Occipital lobe (tissue), 2 donors: Measurements from ENCODE around the gene RAB4A. TPM values are rescaled to one million over a fixed set of nuclear protein-coding genes. Genes with fewer than 3 reads are reported as not detected.

Experiments used
- DNase-seq: peaks from one replicate; lab custom pipeline; 2025; lab: John Stamatoyannopoulos, UW
- total RNA-seq: library from RNA; depleted of rRNA; stranded (reverse); fragments of >200 nt; gene quantifications from one replicate; pipeline ENCODE4 v1.2.3, GENCODE V29; 2014

Gene RAB4A
- total RNA-seq, 1 donor from 2014 or later: 46.5 TPM

- DNase-seq: no peak
These were observed 63.8 kb downstream of the RAB4A start for GRCh38 chr1:229334716-229335115.

GRCh38 chr1:229336345-229336744 is 65.4 kb downstream of the RAB4A start:
- no peak for DNase-seq

DNA sequence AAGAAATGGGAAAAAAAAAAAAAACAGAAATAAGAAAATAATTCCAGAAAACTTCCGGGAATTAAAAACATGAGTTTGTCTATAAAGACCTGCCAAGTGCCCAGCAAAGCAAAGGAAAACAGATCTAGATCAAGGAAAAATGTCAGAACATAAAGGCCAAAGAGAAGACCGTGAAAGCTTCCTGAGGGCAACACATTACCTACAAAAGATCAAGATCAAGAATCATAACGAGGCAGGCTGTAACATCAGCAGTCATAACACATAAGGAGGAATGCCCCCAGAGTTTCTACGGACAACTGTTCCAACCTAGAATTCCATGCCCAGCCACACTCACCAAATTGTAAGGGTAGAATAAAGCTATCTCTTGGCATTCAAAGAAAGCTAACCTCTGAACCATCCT is 68.2 kb downstream of the RAB4A start:
- no peak for DNase-seq

DNA sequence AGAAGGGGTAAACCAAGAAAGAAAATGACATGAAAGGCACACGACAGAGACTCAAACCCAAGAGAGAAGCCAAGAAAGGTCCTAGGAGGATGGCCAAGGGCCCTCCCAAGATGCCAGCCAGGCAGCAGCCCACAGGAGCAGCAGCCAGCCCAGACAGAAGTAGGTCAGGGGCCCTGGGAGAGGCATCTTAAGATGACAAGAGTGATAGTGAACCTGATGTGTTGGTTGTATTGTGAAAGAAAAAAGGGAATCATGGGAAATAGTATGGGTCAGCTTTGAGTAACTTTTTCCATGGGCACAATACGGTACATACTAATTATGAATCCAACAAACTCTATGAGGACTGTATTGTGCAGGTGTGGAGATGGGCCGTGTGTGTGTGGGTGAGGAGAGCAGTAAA is 68.6 kb downstream of the RAB4A start:
- DNase-seq: no peak

DNA sequence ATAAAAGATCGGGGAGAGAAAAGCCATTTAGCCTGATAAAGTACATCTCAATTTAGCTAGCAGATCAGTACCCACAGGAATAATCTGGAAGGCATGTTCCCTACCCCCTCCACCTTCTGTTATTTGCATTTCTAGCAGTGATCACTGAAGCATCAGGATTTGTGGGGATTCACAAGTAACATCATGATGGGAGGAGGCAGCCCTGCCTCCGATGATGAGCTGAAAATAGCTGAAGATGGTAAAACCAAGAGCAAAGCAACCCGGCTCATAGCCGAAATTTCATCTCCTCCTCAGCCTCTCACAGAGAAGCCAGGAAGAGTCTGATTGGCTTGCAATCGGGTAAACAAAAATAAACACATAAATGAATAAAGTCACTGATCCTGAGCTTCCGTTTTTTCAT is 69.6 kb downstream of the RAB4A start:
- peak; percentile 28 for DNase-seq

DNA sequence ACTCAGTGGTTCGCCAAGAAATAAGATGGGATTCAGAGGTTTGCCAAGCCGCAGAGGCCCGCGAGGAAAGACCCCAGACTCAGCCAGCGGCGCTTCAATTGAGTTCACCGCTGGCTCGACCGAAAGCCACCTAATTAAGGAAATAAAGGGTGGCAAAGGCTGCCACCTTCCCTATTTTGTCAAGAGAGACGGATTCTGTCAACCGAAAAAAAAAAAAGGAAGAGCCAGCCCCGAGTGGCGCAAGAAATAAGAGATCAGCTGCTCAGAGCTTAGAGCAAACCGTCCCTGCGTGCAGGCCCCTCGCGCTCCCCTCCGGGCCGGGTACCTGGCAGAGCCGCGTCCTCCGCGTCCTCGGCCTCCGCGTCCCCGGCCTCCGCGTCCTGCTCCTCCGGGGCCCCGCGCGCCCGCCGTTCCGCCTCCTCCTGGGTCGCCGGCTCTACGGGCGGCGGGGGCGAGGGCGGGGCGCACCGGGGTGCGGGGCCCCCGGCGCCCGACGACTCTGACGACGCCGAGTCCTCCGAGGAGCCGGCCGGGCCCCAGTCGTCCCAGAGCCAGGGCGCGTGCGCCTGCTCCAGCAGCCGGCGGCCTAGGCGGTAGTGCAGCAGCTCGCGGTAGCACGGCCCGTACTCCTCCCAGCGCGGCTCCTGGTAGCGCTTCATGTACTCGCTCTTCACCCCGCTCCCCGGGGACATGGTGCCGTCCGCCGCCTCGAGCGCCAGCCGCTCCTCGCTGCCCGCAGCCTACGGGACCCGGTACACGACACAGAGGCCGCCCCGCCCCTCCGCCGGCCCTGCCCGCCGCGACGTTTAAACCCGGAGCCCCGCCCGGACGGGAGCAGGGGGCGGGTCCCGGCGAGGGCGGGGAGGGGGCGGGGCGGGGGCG is 71.1 kb downstream of the RAB4A start:
- peak; percentile 83 for DNase-seq

DNA sequence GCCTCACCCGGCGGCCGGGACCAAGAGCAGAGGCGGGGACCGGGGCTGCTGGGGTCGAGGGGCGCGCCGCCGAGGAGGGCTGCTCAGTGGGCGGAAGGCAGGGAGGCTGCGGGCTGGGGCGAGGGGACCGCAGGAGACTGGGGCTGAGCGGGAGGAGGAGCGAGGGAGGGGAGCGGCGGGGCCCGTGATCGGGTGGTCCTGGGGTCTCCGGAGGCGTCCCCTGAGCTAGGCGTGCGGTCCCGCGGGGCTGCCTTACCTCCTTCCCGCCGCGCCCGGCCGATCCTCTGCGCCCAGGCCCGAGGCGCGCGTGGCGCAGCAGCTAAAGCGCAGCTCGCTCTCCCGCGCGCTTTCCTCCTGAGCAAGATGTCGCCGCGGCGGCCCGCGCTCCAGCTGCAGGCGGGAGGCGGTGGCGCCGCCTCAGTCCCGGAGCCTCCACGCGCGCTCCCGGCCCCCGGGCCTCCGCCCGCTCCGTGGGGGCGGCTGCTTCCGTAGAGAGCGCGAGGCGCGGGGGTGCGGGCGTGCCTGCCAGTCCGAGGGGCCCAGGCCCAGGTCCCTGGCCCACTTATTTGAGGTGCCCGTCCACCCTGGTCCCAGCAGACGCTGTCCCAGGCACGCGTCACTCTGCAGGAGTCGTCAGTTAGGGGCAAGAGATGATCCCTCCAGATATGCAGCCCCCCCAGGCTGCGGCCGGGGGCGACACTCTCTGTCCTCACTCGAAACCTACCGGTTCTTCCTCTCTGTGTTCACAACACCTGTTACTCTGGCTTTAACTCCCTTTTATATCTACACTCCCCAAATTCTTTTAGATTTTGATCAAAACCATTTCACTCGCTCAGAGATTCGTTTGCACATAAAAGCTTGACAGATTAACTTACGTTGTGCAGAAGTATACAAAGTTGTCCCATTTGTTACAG is 72.0 kb downstream of the RAB4A start, which contains the start of gene CCSAP:
TSS of gene CCSAP (minus strand) at position 392 of the 914 bp plus-strand sequence. CDS start 582 bp downstream, outside the sequence.
- DNase-seq: peak; percentile 74

DNA sequence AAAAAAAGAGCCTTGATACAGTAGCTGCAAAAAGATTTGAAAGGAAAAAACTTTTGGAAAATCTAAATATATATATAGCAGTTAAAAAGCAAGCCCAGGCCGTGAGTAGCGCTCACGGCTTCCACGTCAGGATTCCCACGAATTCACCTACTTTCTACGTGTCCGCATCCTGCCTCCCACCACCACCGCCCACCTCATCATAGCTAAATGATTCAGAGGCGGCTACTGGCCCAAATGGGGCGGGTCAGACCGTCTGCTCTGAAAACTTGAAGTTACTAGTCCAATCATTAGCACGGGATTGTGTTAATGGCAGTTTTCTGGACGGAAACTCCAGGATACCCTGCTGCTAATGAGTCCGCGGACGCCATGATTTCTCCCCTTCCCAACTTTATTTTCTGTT is 73.2 kb downstream of the RAB4A start:
- no peak for DNase-seq

- DNase-seq: no peak
These were observed 74.2 kb downstream of the RAB4A start for GRCh38 chr1:229344937-229345684.

- no peak for DNase-seq
These were observed 76.6 kb downstream of the RAB4A start for GRCh38 chr1:229347528-229347927.

DNA sequence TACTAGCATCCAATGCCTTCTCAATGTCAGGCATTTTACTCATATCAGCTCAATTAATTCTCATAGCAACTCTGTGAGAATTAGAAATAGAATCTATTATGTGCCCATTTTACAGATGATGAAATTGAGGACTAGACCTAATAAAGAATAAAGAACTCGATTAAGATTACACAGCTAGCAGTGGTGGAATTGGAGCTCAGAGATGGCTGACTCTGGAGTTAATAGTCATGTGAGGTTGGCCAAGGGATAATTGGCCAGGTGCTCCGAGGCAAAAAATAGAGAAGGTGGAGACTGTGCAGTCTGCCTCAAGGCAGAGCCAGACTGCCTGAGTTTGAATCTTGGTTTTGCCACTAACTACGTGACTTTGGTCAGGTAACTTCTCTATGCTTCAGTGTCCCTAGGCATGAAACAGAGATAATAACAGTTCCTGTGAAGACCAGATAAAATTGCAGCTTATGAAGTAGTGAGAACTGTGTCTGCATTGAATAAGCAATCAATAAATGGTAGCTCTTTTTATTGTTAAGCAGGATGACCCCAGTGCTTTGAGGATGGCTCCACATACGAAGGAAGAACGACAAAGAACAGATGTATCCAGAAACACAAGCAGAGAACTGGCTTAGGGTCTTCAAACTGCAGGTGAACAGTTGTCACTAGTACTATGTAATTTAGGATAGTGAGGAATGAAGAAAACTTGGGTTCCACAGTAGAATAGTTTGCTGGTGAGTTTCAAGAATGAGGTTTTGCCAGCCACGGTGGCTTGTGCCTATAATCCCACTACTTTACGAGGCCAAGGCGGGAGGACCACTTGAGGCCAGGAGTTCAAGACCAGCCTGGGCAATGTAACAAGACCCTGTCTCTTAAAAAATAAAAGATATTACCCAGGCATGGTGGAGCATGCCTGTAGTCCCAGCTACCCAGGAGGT is 78.8 kb downstream of the RAB4A start:
- DNase-seq: no peak

- no peak for DNase-seq
These were observed 82.1 kb downstream of the RAB4A start for GRCh38 chr1:229352975-229353374.

GRCh38 chr1:229354226-229354625 is 83.3 kb downstream of the RAB4A start:
- DNase-seq: no peak

Other genes with a start within 250 kb of the RAB4A start
- 286 TPM for gene CCSAP, start 71.9 kb downstream of the RAB4A start, total RNA-seq
- gene ACTA1, start 163.0 kb downstream of the RAB4A start, total RNA-seq: 1.7 TPM
- gene NUP133, start 237.2 kb downstream of the RAB4A start, total RNA-seq: 63.9 TPM